Tibial nerve (tissue), 4 donors: ENCODE results near the gene NOL4L. TPM values are rescaled to one million over a fixed set of nuclear protein-coding genes. Genes with fewer than 3 reads are reported as not detected.

Experiments used
- DNase-seq, 2 donors: peaks; one replicate each; pipeline ENCODE4 v3.0.0-alpha.2; 2019; ENCODE audit warnings: low spot score in 2 of 2
- H3K27ac ChIP-seq, 4 donors: fragments of 200-600 bp; sonication (generic) in 3 of 4; one replicate each; pipeline ENCODE4 v1.5.1; 2017 to 2019; ENCODE audit warnings: mild to moderate bottlenecking in 1 of 4
- H3K27me3 ChIP-seq, 2 donors: fragments of 200-600 bp; sonication (generic) in 1 of 2; one replicate each; pipeline versions ENCODE4 v1.5.1 to v1.6.0; 2017 to 2019
- H3K36me3 ChIP-seq, 3 donors: fragments of 200-600 bp; sonication (generic); one replicate each; pipeline ENCODE4 v1.5.1; 2018 to 2019
- H3K4me1 ChIP-seq, 4 donors: fragments of 200-600 bp; sonication (generic) in 3 of 4; one replicate each; pipeline ENCODE4 v1.5.1; 2017 to 2019
- H3K4me3 ChIP-seq, 4 donors: fragments of 200-600 bp; sonication (generic) in 3 of 4; one replicate each; pipeline ENCODE4 v1.5.1; 2017 to 2019; ENCODE audit warnings: mild to moderate bottlenecking in 1 of 4, moderate library complexity in 1 of 4
- H3K9me3 ChIP-seq, 4 donors: fragments of 200-600 bp; sonication (generic) in 3 of 4; one replicate each; pipeline ENCODE4 v1.5.1; 2017 to 2019
- EP300 ChIP-seq, 2 donors: sonication (generic); formaldehyde crosslinking; IDR thresholded peaks; one replicate each; pipeline ENCODE4 v1.6.1; 2017; ENCODE audit warnings: antibody characterized with exemption in 2 of 2, mild to moderate bottlenecking in 1 of 2
- POLR2A ChIP-seq, 2 donors: fragments of 450-650 bp; IDR thresholded peaks; one replicate each; pipeline ENCODE4 v1.6.1; 2017; ENCODE audit warnings: antibody characterized with exemption in 2 of 2, mild to moderate bottlenecking in 2 of 2, moderate library complexity in 2 of 2
- WGBS, 2 donors: methylation state at CpG; one replicate each; pipeline ENCODE4 v1.1.5; 2018; 5-methylcytosine and 5-hydroxymethylcytosine counted together
- total RNA-seq, 4 donors: library from RNA; depleted of rRNA; stranded (reverse); fragments of >200 nt; gene quantifications; one replicate each; pipeline ENCODE4 v1.1.0, GENCODE V29; 2016
- TF ChIP-seq, protein P1 (sequence below), 5 experiments: fragments of 200-600 bp in 3 of 5; fragments of 450-650 bp in 2 of 5; sonication (generic) in 3 of 5; IDR thresholded peaks; one replicate each; pipeline ENCODE4 v1.5.1; 2016 to 2019; ENCODE audit warnings: antibody characterized with exemption in 5 of 5, mild to moderate bottlenecking in 3 of 5, moderate library complexity in 2 of 5

Gene NOL4L
- total RNA-seq, 4 donors from 2014 or later = 11.5 to 22.3 (median 19.9) TPM

DNA sequence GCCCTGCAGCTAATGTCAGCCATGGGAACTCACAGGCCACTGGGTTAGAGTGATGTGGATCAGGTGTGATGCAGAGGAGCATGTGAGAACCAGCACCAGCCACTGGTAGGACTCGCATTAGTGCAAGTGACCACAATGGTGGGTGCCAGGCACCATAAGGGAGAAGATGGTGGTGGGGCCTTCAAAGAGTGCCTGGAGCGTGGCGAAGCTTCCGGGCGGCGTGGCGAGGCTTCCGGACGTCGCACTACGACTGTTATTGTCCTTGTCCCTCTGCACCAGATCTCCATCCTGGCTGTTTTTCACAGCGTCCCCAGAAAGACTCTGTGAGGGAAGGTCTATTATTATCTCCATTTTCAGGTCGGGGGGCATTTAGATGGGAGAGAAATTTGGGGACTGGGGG is 44.7 kb upstream of the NOL4L start:
- H3K27me3 ChIP-seq = peaks cover 0 to 36% of the 10 kb centered on the region in 2 donors
- no peaks in the 10 kb centered on the region for H3K36me3 ChIP-seq
- TF ChIP-seq, protein P1, sequence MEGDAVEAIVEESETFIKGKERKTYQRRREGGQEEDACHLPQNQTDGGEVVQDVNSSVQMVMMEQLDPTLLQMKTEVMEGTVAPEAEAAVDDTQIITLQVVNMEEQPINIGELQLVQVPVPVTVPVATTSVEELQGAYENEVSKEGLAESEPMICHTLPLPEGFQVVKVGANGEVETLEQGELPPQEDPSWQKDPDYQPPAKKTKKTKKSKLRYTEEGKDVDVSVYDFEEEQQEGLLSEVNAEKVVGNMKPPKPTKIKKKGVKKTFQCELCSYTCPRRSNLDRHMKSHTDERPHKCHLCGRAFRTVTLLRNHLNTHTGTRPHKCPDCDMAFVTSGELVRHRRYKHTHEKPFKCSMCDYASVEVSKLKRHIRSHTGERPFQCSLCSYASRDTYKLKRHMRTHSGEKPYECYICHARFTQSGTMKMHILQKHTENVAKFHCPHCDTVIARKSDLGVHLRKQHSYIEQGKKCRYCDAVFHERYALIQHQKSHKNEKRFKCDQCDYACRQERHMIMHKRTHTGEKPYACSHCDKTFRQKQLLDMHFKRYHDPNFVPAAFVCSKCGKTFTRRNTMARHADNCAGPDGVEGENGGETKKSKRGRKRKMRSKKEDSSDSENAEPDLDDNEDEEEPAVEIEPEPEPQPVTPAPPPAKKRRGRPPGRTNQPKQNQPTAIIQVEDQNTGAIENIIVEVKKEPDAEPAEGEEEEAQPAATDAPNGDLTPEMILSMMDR (IDR thresholded peaks at IDR 0.05) = no peak
- DNase-seq = no peak
- no peaks in the 10 kb centered on the region for H3K9me3 ChIP-seq
- WGBS, 2 donors = 93 to 96% methylated on average over 13 of the region's 13 CpGs
- H3K4me1 ChIP-seq = peaks cover 0 to 15% (median 12%) of the 10 kb centered on the region in 4 donors
- no peak overlapping the region for H3K4me3 ChIP-seq
- H3K27ac ChIP-seq = no peak overlapping the region

DNA sequence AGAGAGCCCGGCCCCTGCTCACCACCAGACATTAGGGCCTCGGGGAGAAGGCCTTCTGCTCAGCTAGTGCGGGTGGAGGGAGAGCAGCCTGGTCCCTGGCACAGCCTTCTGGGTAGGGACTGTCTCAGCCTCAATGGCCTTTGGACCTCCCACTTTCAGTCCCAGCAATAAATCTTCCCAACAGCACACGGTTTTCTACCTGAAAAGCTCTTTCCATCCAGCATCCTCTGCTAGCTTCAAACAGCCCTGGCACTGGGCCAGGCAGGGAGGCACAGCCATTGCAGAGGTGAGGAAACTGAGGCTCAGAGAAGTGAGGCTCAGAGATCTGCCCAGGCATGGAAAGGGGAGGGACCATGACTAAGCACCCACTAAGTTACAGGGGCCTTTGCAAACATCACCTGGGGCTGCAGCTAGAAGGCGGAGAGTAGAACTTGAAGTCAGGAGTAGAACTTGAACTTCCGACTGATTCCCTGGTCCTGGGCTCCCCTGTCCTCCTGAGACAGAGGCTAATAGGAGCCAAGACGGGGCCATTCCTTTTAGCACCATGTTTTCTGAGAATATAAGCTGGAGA is 43.9 kb upstream of the NOL4L start:
- TF ChIP-seq POLR2A (IDR thresholded peaks at IDR 0.05) = no peak
- TF ChIP-seq, protein P1 (IDR thresholded peaks at IDR 0.05) = no peak
- no peak for TF ChIP-seq EP300 (IDR thresholded peaks at IDR 0.05)

DNA sequence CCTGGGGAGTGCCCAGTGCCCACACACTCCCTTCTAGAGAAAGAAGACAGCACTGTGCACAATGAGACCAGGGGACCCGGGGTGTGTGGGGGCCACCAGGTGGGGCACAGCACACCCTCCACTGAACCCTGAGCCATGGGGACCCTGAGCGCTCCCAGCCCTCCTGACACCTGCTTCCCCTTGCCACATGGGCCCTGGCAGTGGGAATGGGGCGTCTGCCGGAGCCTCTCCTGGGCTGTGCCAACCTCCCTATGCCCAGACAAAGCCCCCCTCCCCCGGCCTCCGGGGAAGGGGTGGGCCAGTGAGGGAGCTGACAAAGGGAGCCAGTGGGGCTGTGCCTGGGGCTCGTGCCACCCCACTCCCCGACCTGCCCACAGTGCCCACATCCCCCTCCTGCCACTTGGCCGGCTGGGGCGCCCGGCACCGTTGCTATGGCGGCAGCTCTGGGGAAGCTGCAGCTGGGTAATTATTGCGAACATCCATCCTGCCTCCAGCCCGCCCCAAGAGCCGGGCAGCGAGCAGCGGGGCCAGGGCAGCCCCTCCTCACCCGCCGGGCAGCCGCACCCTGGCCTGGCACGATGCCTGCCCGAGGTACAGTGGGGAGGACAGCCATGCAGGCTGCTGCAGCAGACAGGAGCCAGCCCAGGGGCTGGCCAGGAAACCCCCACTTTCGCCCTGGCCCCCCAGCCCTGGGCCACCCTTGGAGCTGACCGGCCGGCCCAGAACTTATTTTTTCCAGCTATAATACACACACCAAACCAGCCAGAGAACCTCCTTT is 41.9 kb upstream of the NOL4L start:
- peaks cover 0 to 15% (median 12%) of the 10 kb centered on the region in 4 donors for H3K4me1 ChIP-seq
- WGBS, 2 donors = 20 to 21% methylated on average over 9 to 24 of the region's 26 CpGs
- TF ChIP-seq POLR2A (IDR thresholded peaks at IDR 0.05) = no peak
- peaks cover 0 to 38% of the 10 kb centered on the region in 2 donors for H3K27me3 ChIP-seq
- H3K27ac ChIP-seq = no peak overlapping the region
- H3K9me3 ChIP-seq = no peaks in the 10 kb centered on the region
- DNase-seq = no peak
- H3K36me3 ChIP-seq = no peaks in the 10 kb centered on the region
- H3K4me3 ChIP-seq = peak overlapping the region in 2 of 4 donors; percentile 2 to 7

More for the DNA sequence above, 43.9 kb upstream of the NOL4L start:
- no peaks in the 10 kb centered on the region for H3K36me3 ChIP-seq
- no peak overlapping the region for H3K27ac ChIP-seq
- H3K27me3 ChIP-seq = peaks cover 0 to 38% of the 10 kb centered on the region in 2 donors
- WGBS, 2 donors = 73 to 74% methylated on average over 7 of the region's 7 CpGs
- H3K9me3 ChIP-seq = no peaks in the 10 kb centered on the region
- H3K4me3 ChIP-seq = no peak overlapping the region
- H3K4me1 ChIP-seq = peaks cover 0 to 15% (median 12%) of the 10 kb centered on the region in 4 donors
- no peak for DNase-seq

DNA sequence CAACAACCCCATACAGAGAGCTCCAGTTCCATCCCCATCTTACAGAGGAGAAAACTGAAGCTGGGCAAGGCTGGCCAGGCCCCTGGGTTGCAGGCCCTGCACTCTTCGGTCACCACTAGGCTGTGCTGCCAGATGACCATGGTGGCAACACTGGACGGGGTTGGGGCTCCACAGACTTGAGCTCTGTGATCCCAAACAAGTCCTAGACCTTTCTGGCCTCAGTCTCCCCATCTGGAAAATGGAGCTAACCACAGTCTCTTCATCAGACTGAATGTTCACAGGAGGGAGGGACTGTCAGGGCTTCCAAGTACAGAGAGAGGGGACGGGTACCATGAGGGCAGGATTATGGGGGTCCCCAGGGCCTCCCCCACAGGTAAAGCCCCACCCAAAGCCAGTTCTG is 41.3 kb upstream of the NOL4L start:
- H3K4me3 ChIP-seq = no peak overlapping the region
- TF ChIP-seq, protein P1 (IDR thresholded peaks at IDR 0.05) = no peak
- TF ChIP-seq EP300 (IDR thresholded peaks at IDR 0.05) = no peak
- TF ChIP-seq POLR2A (IDR thresholded peaks at IDR 0.05) = no peak
- no peak for DNase-seq
- H3K27me3 ChIP-seq = peaks cover 0 to 38% of the 10 kb centered on the region in 2 donors
- WGBS, 2 donors = 84 to 90% methylated on average over 3 of the region's 3 CpGs
- no peaks in the 10 kb centered on the region for H3K36me3 ChIP-seq
- no peaks in the 10 kb centered on the region for H3K9me3 ChIP-seq
- no peak overlapping the region for H3K27ac ChIP-seq
- peaks cover 0 to 15% (median 12%) of the 10 kb centered on the region in 4 donors for H3K4me1 ChIP-seq

DNA sequence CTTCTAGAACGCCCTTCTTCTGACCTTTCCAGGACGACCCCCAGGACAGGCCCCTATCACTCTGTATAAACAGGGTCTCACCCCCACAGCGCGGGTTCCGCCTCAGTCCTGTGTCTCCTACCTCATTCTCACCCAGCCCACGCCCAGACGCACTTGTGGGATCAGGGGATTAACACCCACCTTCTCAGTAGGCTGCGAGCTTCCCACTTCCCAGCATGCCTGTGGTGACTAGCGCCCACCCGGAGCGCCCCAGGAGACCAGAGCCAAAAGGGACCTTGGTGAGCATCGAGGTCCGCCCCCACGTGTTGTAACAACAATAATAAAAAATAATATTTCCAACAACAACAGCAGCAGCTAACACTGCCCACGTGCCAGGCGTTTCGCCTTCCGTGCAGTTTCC is 40.9 kb upstream of the NOL4L start:
- TF ChIP-seq POLR2A (IDR thresholded peaks at IDR 0.05) (no peak), EP300 (IDR thresholded peaks at IDR 0.05) (no peak)
- TF ChIP-seq, protein P1 (IDR thresholded peaks at IDR 0.05) = no peak
- peaks cover 0 to 38% of the 10 kb centered on the region in 2 donors for H3K27me3 ChIP-seq

More for the DNA sequence above, 40.9 kb upstream of the NOL4L start:
- Histone ChIP-seq H3K4me3 (no peak overlapping the region), H3K27ac (no peak overlapping the region), H3K9me3 (no peaks in the 10 kb centered on the region), H3K36me3 (no peaks in the 10 kb centered on the region), H3K4me1 (peaks cover 0 to 15% (median 12%) of the 10 kb centered on the region in 4 donors)
- WGBS, 2 donors = 73 to 74% methylated on average over 18 of the region's 18 CpGs
- no peak for DNase-seq
